Suprapubic skin (tissue), 3 donors: ENCODE measurements around the gene SLC25A10.

Source experiments
- POLR2AphosphoS5 ChIP-seq, 3 donors: sonication (generic); formaldehyde crosslinking; IDR thresholded peaks; one replicate each; pipeline ENCODE4 v1.6.1; 2017; ENCODE audit warnings: antibody characterized with exemption in 3 of 3
- TF ChIP-seq, protein P1 (sequence below), 2 donors: fragments of 200-600 bp in 1 of 2; fragments of 450-650 bp in 1 of 2; sonication (generic) in 1 of 2; IDR thresholded peaks; one replicate each; pipeline ENCODE4 v1.5.1; 2016 to 2019; ENCODE audit warnings: antibody characterized with exemption in 2 of 2, mild to moderate bottlenecking in 1 of 2, moderate library complexity in 1 of 2

DNA sequence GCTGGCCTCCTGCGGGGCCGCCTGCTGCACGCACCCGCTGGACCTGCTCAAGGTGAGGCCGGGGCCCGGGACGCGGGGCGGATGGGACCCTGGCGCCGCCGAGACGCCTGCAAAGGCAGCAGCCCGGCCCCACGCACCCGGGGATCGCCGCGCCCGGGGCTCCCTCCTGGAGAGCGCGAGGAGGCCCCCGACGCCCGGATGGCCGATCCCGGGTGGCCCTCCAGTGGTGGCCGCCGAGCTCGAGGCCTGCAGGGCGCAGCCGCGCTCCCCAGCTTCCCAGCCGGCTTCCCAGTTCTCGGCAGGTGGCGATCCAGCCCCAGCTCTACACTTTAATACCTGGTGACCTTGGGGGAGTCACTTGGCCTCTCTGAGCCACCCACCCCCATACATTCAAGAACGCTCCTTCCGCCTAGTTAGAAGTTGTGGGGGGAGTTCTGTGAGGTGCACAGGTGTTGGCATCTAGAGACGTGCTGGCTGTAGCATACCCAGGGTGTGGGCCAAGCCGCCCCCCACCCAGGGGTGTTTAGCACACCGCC is 452 bp downstream of the SLC25A10 start:
- TF ChIP-seq POLR2AphosphoS5 (IDR thresholded peaks at IDR 0.05), result no peak
- TF ChIP-seq, protein P1, sequence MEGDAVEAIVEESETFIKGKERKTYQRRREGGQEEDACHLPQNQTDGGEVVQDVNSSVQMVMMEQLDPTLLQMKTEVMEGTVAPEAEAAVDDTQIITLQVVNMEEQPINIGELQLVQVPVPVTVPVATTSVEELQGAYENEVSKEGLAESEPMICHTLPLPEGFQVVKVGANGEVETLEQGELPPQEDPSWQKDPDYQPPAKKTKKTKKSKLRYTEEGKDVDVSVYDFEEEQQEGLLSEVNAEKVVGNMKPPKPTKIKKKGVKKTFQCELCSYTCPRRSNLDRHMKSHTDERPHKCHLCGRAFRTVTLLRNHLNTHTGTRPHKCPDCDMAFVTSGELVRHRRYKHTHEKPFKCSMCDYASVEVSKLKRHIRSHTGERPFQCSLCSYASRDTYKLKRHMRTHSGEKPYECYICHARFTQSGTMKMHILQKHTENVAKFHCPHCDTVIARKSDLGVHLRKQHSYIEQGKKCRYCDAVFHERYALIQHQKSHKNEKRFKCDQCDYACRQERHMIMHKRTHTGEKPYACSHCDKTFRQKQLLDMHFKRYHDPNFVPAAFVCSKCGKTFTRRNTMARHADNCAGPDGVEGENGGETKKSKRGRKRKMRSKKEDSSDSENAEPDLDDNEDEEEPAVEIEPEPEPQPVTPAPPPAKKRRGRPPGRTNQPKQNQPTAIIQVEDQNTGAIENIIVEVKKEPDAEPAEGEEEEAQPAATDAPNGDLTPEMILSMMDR (IDR thresholded peaks at IDR 0.05), result no peak
